Measurements from ENCODE around the gene ADAM12.

DNA sequence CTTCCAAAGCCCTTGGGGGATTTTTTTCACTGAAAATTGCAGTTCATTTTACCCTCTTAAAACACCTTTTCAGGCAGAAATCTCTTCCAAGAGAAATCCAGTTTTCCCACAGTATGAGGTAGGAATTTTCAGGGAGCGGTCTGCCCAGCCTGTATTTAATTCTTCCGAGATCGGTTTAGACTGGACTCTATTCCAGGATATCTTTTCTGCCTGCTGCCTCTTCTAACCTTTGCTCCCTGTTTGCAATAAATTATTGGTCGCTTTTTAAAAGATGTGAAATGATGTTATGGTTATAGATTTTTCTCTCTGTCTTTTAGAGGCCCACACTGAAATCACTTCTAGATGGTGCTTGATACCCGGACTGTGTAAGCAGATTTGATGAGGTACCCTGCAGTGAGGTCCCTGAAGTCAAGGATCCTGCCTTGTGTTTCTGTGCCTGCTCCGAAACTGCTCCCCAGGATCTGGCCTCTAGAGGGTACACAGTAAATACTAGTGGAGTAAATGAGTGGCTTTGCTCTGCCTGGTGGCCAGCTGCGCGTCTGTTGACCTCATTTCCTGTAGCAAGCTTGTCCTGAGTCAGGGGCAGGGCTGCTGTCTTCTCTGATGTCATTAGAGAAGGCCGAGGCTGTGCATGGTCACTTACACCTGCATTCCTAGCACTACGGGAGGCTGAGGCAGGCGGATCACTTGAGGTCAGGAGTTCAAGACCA is 300.3 kb downstream of the ADAM12 start:
- TF ChIP-seq CTCF (IDR thresholded peaks at IDR 0.05) = no peak
- TF ChIP-seq POLR2A (IDR thresholded peaks at IDR 0.05) = no peak
